GM19035 (cell line): ENCODE data around the gene BCL2.

Experiments
- ATAC-seq: cut with Tn5 transposase; IDR thresholded peaks from one replicate; pipeline ENCODE4 v1.9.1; 2021; ENCODE audit not compliant: unreplicated experiment

The BCL2 gene

DNA sequence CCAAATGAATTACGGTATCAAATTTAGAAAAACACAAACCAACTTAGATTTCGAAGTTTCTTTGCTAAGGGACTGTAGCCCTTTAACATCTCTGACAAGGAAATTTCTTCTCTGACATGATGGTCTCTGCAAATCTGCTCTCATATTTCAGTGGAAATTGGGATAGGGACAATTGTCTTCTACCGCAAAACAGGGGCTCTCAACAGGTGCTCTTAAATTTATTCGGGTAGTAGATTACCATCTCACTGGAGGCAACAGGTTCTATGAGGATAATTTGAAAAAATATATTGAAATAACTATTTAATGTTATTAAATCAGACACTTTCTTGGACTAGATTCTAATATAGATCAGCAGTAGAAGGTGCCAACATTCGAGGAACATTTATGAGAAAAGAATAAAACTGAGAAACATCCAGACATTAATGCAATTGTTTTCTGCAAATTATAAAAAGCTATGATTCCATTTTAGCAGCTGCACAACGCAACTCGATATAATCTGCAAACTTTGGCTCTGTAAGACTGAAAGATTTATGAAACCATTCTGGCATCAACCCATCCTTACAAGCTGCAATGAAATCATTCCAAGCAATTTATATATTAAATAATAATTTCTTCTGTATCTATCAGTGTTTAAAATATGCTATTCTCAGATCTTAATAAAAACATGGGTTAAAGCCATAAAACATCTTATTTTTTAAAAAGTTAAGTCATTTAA is 10.0 kb upstream of the BCL2 start:
- no peak for ATAC-seq

DNA sequence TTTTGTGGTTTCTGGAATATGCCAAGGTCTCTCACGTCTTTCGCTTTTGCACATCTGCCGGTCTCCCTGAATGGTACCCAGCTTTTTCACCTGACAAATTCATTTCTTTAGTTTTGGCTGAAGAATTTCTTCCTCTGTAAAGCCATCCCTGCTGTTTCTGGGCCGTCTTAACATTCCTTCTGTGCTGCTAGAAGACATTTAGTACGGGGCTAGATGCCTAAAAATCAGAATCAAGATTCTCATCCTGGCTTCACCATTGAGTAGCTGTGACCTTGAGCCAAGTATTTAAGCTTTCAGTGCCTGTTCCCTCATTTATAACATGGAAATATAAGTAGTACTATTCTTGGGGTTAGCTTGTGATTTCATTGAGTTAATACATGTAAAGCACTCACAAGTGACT is 6.4 kb upstream of the BCL2 start:
- no peak for ATAC-seq

DNA sequence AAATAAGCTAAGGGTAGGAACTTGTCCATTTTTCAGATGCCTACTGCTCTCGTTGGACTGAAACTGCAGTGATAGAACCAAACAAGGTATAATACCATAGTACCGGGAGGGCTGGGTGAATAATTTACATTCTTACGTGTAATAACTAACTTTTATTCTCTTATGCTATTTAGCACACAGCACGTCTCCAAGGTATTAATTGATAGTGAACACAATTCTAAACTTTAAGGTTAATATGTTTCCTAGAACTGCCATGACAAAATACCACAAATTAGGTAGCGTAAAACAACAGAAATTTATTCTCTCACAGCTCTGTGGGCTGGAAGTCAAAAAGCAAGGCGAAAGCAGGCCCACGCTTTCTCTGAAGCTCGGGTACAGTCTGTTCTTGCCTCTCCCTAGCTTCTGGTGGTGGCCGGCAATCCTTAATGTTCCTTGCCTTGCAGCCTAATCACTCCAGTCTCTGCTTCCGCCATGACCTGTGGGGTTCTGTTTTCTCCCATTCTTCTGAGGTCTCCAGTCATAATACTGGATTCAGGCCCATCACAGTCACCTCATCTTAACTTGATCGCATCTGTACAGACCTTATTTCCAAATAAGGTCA is 5.6 kb upstream of the BCL2 start:
- no peak for ATAC-seq

DNA sequence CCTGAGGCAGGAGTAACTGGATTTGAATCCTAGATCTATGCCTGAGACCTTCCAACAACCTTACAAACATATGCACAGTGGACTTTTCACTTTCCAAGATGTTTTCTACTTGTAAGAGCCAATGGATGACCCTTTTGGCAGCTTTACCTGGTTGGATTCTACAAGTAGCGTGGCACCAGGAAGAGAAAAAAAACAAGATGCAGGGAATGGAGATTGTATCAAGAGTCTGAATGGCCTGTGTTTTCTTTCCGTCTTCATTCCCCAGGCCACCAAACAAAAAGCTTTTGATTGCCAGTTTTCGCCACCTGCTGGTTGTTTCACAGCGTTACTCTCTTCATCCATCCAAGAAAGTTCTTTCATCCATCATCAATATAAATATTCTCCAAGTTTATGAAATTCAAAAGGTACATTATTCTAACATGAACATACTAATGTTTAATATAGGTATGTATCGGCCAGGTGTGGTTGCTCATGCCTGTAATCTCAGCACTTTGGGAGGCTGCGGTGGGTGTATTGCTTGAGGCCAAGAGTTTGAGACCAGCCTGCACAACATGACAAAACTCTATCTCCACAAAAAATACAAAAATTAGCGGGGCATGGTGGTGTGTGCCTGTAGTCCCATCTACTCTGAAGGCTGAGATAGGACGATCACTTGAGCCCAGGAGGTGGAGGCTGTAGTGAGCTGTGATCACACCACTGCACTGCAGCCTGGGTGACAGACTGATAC is 3.5 kb upstream of the BCL2 start:
- no peak for ATAC-seq

DNA sequence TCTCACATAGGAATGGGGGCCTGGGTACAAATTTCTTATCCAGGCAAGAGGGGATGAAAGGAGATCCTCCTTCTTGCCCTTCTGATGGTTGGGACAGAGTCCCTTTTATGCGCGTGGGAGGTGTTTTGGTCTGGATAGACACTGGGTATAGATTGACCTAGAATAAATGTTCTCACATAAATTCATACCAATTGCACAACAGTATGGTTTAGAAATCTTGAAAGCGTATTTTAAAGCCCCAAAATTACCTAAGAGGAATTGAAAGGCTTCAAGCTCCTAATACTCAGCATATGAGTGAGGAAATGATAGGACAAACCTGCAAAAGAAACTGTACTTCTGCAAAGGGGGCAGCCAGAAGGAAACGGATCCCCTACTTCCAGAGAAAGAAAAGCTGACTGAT is 2.6 kb upstream of the BCL2 start:
- no peak for ATAC-seq

DNA sequence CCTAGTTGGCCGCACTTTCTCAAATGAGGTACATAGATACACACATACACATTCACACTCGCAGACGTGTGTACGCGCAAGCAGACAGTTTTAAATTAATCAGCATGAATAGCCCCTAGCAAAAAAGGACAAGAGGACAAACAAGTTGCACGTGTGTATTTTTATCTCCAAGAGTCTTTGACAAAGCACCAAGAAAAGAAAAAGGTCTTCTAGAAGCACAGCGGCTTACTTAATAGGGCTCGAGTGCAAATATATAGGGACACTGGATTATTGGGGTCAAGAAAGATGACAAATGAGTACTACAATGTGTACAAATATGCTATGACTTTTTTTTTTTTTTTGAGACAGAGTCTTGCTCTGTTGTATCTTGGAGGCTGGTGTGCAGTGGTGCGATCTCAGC is 1.7 kb upstream of the BCL2 start:
- no peak for ATAC-seq

DNA sequence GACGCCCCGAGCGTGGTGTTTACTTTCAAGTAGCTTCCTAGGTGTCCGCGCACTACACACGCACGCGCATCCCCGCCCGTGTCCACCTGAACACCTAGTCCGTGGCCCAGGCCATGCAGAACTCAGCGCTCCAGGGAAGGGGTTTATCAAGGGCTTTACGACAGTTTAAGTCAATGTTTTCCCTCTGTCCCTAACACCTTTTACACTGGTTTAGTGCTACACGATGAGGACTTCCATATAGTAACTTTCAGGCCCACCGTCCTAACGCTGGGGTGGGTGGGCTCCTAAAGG is 1.4 kb upstream of the BCL2 start:
- no peak for ATAC-seq

DNA sequence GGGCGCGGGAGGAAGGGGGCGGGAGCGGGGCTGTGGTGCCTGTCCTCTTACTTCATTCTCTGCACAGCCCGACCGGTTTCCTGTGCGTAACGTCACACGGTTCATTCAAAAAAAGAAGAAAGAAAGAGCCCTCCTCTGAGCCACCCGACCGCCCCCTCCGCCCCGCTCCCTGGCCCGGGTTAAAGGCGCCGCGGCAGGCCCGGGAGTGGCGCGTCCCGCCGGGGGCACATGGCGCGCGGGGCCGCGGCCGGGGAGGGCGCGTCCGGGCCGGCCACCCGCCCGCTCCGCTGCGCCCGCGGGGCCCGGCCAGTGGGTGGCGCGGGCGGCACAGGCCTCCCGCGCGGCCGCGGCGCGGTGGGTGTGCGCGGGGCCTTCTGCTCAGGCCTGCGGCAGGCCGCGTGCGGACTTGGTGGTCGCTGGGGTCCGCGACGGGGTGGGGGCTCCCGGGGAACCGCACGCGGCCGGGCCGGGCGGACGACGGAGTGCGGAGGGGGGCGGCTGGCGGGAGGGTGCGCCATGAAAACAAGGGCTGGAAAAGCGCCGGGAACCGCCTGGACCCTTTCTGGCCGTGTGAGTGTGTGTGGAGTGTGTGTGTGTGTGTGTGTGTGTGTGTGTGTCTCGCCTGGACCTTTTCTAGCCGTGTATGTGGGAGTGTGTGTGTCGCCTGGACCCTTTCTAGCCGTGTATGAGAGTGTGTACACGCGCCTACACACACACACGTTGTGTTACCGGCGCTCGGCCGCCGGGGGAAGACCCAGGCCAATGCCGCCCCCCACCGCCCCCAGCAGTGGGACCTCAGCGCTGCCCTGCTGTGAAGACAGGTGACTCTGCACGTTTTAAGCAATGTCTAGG is 780 bp upstream of the BCL2 start:
- ATAC-seq = peak; percentile 63

DNA sequence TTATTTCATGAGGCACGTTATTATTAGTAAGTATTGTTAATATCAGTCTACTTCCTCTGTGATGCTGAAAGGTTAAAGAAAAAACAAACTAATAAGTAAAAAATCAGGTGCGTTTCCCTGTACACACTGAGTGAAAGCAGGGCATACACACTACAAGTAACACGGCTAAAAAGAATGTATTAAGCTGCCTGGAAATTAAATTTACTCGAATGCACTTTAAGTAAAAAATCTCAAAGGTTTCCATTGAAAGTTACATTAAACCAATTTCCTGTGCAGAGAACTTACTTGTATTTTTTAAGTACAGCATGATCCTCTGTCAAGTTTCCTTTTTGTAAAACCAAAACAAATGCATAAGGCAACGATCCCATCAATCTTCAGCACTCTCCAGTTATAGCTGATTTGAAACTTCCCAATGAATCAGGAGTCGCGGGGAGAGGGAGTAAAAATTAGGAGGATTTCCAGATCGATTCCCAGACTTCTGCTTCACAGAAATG is 633 bp downstream of the BCL2 start:
- no peak for ATAC-seq

DNA sequence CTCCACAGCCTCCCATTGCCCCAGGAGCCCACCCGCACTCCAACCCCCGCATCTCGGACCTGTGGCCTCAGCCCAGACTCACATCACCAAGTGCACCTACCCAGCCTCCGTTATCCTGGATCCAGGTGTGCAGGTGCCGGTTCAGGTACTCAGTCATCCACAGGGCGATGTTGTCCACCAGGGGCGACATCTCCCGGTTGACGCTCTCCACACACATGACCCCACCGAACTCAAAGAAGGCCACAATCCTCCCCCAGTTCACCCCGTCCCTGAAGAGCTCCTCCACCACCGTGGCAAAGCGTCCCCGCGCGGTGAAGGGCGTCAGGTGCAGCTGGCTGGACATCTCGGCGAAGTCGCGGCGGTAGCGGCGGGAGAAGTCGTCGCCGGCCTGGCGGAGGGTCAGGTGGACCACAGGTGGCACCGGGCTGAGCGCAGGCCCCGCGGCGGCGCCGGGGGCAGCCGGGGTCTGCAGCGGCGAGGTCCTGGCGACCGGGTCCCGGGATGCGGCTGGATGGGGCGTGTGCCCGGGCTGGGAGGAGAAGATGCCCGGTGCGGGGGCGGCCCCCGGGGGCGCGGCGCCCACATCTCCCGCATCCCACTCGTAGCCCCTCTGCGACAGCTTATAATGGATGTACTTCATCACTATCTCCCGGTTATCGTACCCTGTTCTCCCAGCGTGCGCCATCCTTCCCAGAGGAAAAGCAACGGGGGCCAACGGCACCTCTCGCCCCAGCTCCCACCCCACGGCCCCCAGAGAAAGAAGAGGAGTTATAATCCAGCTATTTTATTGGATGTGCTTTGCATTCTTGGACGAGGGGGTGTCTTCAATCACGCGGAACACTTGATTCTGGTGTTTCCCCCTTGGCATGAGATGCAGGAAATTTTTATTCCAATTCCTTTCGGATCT is 1.3 kb downstream of the BCL2 start:
- ATAC-seq = peak; percentile 38

DNA sequence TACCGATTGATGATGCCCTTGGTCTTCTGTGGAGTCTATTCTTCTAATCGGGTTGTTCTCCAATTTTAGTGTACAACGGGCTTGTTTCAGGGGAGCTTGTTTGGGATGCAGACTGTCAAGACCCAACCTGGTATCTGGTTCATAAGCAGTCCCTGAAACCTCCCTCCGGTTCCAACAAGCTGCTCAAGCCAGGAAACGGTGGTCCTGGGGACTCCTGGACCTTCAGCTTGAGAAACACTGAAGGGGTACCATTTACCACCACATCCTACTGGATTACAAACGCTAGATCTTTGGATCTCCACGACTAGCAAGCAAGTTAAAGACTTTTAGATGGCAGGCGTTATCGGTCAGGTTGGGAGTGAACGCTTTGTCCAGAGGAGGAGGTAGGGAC is 2.0 kb downstream of the BCL2 start:
- no peak for ATAC-seq

DNA sequence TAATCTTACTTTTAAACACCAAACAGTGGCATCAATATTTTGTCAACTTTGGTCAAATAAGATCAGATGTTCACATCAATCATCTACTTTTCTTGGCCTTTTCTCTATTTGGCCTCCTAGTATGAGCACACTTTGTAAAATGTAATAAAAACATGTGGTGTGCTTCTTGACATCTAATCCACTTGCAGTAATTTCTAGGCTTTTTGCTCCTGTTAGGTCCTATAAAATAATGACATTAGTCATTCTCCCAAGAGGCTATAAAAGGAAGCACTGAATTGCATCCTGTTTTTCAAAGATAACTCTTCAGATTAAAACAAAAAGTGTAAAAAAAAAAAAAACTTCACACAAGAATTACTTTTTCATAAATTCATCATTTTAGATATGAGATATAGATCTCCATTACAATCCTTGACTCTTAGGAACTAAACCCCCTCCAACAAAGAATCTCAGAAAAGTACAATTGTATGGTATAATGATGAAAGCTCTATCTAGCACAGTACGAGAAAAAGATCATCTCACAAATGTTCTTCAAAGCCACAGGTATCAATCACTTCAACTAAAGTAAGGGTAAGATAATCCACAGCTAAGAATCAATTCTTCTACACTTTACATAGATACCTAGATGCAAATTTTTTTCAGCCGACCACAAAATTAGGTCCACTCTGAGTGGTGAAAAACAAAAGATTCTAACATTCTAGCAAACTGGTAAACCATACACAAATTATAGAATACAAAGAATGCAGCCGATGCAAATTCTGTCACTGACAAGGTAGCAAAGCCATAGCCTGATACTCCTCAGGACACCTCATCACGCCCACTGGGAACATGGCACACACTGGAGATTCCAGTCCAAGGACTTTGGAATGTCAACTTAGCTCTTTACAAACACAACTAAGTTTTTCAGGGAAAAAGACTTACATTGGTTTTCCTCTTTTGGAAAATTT is 2.7 kb downstream of the BCL2 start:
- no peak for ATAC-seq

DNA sequence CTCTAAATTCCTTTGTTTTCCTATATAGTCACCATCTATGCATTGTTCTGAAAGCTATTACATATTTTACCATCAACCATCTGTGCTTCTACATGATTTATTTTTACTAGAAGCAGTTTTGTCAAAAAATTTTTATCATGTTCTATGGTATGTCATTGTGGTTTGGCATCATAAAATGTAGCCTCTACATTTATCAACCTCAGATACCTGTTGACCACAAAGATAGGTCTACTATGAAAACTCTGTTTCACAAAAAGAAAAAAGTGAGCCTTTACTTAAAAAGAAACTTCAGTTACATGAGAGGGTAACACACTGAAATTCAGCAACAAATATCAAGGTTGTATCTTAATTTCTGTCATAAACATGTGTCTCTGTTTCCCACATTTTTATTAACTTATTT is 3.7 kb downstream of the BCL2 start:
- ATAC-seq = no peak

DNA sequence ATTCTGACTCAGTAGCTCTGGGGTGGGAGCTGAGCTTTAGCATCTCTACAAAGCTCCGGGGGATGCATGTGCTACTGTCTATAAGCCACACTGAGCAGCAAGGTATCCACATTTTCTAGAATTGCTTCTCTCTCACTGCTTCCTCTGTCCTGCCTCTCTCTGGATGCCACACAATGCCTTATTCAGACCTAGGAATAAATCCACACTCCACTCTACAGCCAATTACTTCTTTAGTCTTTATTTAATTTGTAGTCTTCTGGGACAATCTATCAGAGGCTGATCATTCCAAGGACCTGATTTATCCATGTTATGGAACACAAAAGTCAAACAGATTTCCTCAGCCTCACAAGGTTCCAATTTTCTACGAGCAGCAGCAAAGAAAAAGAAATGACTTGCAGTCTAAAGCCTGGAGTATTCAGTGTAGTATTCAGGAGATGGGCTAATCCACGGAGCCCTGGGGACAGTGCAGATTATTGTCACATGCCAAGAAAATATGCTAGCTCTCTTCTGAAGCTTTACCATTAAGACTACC is 4.4 kb downstream of the BCL2 start:
- ATAC-seq = no peak

DNA sequence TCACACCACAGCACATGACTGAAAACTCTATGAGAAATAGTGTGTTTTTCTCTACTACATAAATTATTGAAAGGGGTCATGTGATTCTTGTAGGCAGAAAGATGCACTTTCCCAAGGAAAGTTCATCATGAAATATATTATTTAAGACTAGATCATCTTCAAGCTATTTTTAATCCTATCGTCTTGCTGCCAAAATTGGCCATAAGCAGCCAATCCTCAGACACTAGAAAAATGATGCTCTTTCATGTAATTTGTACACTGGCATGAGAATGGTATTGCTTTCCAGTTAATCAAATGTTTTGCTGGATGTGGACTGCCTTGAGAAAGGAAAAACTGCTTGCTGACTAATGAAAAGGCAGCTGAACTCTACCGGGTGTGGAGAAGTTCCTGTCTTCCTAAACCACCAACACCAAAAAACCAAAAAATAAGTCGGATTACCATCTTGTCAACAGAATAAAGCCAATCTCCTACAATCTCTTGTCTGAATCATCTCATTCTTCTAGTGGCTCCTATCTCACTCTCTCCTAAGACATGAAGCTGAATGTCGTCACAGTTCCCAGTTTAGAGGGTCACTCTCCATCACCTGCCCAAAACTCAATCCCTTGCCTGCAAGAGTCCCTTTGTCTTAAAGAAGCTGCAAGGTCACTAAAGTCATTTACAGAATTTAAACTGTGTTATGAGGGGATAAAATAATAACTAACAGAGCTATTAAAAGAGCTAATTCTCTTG is 5.3 kb downstream of the BCL2 start:
- ATAC-seq = no peak

DNA sequence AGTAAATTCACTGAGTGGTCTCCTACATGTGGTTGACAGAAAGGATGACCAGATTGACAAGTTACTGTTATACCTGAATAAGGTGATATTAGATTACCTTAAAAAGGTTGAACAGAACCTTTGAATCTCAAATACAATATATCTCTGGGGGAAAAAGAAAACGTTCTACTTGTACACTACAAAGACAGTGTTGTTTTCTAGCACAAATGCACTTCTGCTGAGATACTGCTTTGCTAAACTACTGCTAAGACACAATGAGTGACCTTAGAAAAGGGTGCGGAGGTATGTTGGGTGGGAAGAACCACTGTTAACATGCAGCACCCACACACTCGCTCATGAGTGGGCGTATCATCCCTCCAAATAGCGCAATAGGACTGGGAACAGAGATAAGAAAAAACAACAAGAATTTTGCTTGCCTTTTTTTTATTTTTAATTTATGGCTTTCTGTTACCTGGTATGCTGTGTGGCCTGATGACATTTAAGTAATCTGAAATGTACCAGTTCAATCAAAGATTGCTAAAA is 6.1 kb downstream of the BCL2 start:
- ATAC-seq = no peak

DNA sequence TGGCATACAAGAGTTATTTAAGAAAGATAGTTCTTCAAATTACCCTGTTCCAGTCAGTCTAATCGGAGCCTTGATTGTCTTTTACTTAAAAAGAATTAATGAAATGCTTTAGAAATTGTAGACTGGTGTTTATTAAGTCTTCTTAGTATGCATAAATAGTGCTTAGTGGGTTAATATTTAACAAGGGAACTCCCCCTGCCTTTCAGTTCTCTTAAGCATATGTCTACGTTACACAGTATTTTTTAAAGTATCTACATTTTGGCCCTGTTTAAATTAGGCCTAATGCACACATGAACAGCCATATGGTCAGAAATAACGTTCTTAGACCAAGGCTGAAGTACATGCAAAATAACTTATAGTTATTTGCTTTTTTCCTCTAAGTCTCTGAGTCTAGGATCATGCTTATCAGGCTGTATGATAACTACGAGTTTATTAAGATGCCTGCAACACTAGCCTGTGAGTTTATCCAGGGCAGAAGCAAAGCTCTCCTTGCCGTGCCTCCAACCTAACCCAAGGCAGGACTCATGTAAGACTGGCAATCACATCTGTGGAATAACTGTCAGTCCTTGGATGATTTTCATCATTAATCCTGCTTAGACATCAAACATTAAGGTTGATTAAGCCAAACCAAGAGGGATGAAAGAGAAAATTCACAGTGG is 6.7 kb downstream of the BCL2 start:
- ATAC-seq = peak; percentile 35

DNA sequence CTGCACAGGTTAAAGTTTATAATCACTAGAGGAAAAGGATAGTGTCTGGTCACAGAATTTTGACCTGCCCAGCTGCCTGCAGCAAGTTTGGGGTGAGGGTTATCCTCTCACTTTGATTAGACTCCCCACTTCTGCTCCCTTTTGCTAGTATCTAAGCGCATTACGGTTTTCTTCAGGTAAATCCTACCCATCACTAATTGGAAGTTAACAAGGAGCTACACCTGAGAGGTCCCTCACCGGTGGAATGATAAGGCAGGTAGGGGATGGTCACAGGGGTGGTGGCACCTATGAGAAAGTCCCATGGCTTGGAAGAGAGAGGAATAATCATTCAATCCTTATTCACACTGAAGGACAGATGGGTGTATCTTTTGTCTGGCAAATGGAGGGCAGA is 7.6 kb downstream of the BCL2 start:
- peak; percentile 0 for ATAC-seq
